K562 (cell line): ENCODE measurements around the gene PHF20. TPM values are rescaled to one million over a fixed set of nuclear protein-coding genes. Genes with fewer than 3 reads are reported as not detected.

Experiments used
- ATAC-seq: fragments of 200-7000 bp; cut with Tn5 transposase; 3 replicates; pipeline ENCODE4 v1.9.1; 2020; ENCODE audit warnings: moderate library complexity
- BruUV-seq: library from RNA; stranded (reverse); fragments of 400-500 nt; replicated peaks from 2 replicates; lab custom pipeline; 2021; lab: Mats Ljungman, UMichigan
- CTCF ChIA-PET: fragments of 300-600 bp; formaldehyde crosslinking; extraction: SDS; loops from one replicate; lab custom pipeline; 2021; ENCODE audit warnings: low intra/inter-chr PET ratio; lab: Yijun Ruan, JAX
- POLR2A ChIA-PET: fragments of 300-600, 350-650 bp; sonication (Branson Sonifier 250); formaldehyde crosslinking; extraction: SDS; loops from one replicate; lab custom pipeline; 2021; ENCODE audit warnings: antibody characterized with exemption, inconsistent platforms; lab: Yijun Ruan, JAX
- DNase-seq, 4 experiments: peaks; one replicate each; pipeline versions ENCODE4 v3.0.0 to v3.0.0-alpha.2; 2011 to 2018; ENCODE audit warnings: low spot score in 3 of 4, mixed read lengths in 3 of 4; ENCODE audit errors: extremely low read depth in 1 of 4
- FAIRE-seq: peaks from 2 replicates; lab custom pipeline; 2011; peaks lifted over from hg19 to GRCh38; lab: Jason Lieb, UNC
- H2AFZ ChIP-seq: 2 replicates; pipeline ENCODE4 v1.6.0; 2011; ENCODE audit warnings: low read depth, low read length, control low read depth, inconsistent platforms
- H3K27ac ChIP-seq: fragments of 200-600 bp; 3 replicates; pipeline ENCODE4 v1.8.0; 2011; ENCODE audit warnings: low read depth, mild to moderate bottlenecking, control low read depth, inconsistent platforms, low read length, moderate library complexity, mixed read lengths; ENCODE audit errors: extremely low read depth
- H3K27me3 ChIP-seq, 2 experiments: fragments of 300-600 bp in 1 of 2; 2 replicates in 1 of 2; 3 replicates in 1 of 2; pipeline versions ENCODE4 v1.6.0 to v1.8.0; 2011; ENCODE audit warnings: inconsistent platforms in 2 of 2, low read length in 2 of 2, mild to moderate bottlenecking in 1 of 2, mixed read lengths in 1 of 2, moderate library complexity in 1 of 2; ENCODE audit not compliant: control insufficient read depth in 2 of 2, insufficient read depth in 2 of 2
- H3K36me3 ChIP-seq: fragments of 300-600 bp; 3 replicates; pipeline ENCODE4 v1.8.0; 2011; ENCODE audit warnings: mild to moderate bottlenecking, low read length, inconsistent platforms; ENCODE audit not compliant: control insufficient read depth, insufficient read depth
- H3K4me1 ChIP-seq, 2 experiments: fragments of 200-600 bp in 1 of 2; replicated peaks in 1 of 2; 2 replicates in 1 of 2; 3 replicates in 1 of 2; pipeline versions ENCODE4 v1.5.1 to v1.8.0; 2011; ENCODE audit warnings: inconsistent platforms in 2 of 2, low read length in 2 of 2, mild to moderate bottlenecking in 1 of 2, mixed read lengths in 1 of 2, moderate library complexity in 1 of 2; ENCODE audit not compliant: control insufficient read depth in 2 of 2, insufficient read depth in 2 of 2
- H3K4me2 ChIP-seq: 2 replicates; pipeline ENCODE4 v1.6.1; 2011; ENCODE audit warnings: low read length, control low read depth, inconsistent platforms, mixed read lengths; ENCODE audit not compliant: insufficient read depth
- H3K4me3 ChIP-seq: fragments of 200-600 bp; sonication (generic), shearing (Covaris generic); 2 replicates; pipeline ENCODE4 v1.5.1; 2016; ENCODE audit warnings: control low read depth, inconsistent platforms
- H3K79me2 ChIP-seq: fragments of 200-600 bp; 3 replicates; pipeline ENCODE4 v1.8.0; 2011; ENCODE audit warnings: low read length, inconsistent platforms; ENCODE audit not compliant: control insufficient read depth, insufficient read depth
- H3K9ac ChIP-seq, 2 experiments: 2 replicates each; pipeline versions ENCODE4 v1.6.0 to v1.6.1; 2011; ENCODE audit warnings: low read depth in 2 of 2, low read length in 2 of 2, control low read depth in 1 of 2, inconsistent platforms in 1 of 2, mild to moderate bottlenecking in 1 of 2, mixed read lengths in 1 of 2; ENCODE audit not compliant: insufficient read depth in 1 of 2
- H3K9me1 ChIP-seq: one replicate; pipeline ENCODE4 v1.6.0; 2011; ENCODE audit warnings: inconsistent platforms, mild to moderate bottlenecking, low read length, moderate library complexity; ENCODE audit not compliant: control insufficient read depth, insufficient read depth
- H3K9me3 ChIP-seq: replicated peaks from 2 replicates; pipeline ENCODE4 v1.5.1; 2011; ENCODE audit warnings: low read depth, low read length, inconsistent platforms; ENCODE audit not compliant: control insufficient read depth, insufficient read depth
- H4K20me1 ChIP-seq: replicated peaks from 2 replicates; pipeline ENCODE4 v1.6.1; 2011; ENCODE audit warnings: low read length, inconsistent platforms, mixed read lengths; ENCODE audit not compliant: control insufficient read depth, insufficient read depth
- BMI1 ChIP-seq: fragments of 150-350 bp; IDR thresholded peaks from 2 replicates; pipeline ENCODE4 v1.6.1; 2014; ENCODE audit warnings: low read length
- CBX1 ChIP-seq: sonication (generic); IDR thresholded peaks from 2 replicates; pipeline ENCODE4 v1.6.1; 2016; ENCODE audit warnings: antibody characterized with exemption, low read depth, mild to moderate bottlenecking
- CGGBP1 ChIP-seq: fragments of 250-450 bp; sonication (Bioruptor Pico); IDR thresholded peaks from 2 replicates; pipeline ENCODE4 v1.9.0; 2021; ENCODE audit warnings: mild to moderate bottlenecking
- CUX1 ChIP-seq: fragments of 200-800 bp; sonication (Bioruptor generic); IDR thresholded peaks from 2 replicates; pipeline ENCODE4 v1.6.1; 2016; ENCODE audit warnings: missing genetic modification characterization, missing compliant biosample characterization
- FIP1L1 ChIP-seq: fragments of 200-400 bp; formaldehyde crosslinking; IDR thresholded peaks from 2 replicates; pipeline ENCODE4 v1.6.1; 2018; ENCODE audit warnings: mild to moderate bottlenecking, low read depth, low read length; ENCODE audit not compliant: poor library complexity, severe bottlenecking
- GATAD2B ChIP-seq: fragments of 450-650 bp; IDR thresholded peaks from 2 replicates; pipeline ENCODE4 v1.6.1; 2017; ENCODE audit warnings: mild to moderate bottlenecking, borderline replicate concordance
- HOXB6 ChIP-seq: fragments of 250-450 bp; sonication (Bioruptor Pico); IDR thresholded peaks from 2 replicates; pipeline ENCODE4 v1.5.1; 2022; ENCODE audit warnings: mild to moderate bottlenecking, borderline replicate concordance
- KAT8 ChIP-seq: fragments of 450-650 bp; IDR thresholded peaks from 2 replicates; pipeline ENCODE4 v1.6.1; 2016; ENCODE audit warnings: low read depth, mild to moderate bottlenecking
- MCM2 ChIP-seq: fragments of 450-650 bp; IDR thresholded peaks from 2 replicates; pipeline ENCODE4 v1.6.1; 2017; ENCODE audit warnings: low read depth, mild to moderate bottlenecking
- MLLT1 ChIP-seq, 2 experiments: fragments of 450-650 bp; IDR thresholded peaks; 2 replicates each; pipeline ENCODE4 v1.6.1; 2016
- TEAD2 ChIP-seq: fragments of 450-650 bp; IDR thresholded peaks from 2 replicates; pipeline ENCODE4 v1.6.1; 2016; ENCODE audit warnings: missing genetic modification characterization, control low read depth, missing compliant biosample characterization
- USF1 ChIP-seq: sonication (generic); formaldehyde crosslinking; IDR thresholded peaks from 2 replicates; pipeline ENCODE4 v1.9.0; 2022; ENCODE audit warnings: mild to moderate bottlenecking, missing genetic modification reagents
- ZNF740 ChIP-seq, 3 experiments: fragments of 200-800 bp in 1 of 3; sonication (Bioruptor generic) in 1 of 3; sonication (generic) in 1 of 3; formaldehyde crosslinking in 1 of 3; IDR thresholded peaks; 2 replicates each; pipeline versions ENCODE4 v1.6.1 to v1.8.0; 2016 to 2022; ENCODE audit warnings: mild to moderate bottlenecking in 2 of 3, missing compliant biosample characterization in 2 of 3, missing genetic modification characterization in 2 of 3, missing genetic modification reagents in 1 of 3
- ZSCAN29 ChIP-seq: fragments of 450-650 bp; IDR thresholded peaks from 2 replicates; pipeline ENCODE4 v1.6.1; 2017
- WGBS: fragments of 100-300 bp; shearing (Covaris generic); methylation state at CpG from one replicate; pipeline ENCODE4 v1.1.6; 2016; ENCODE audit warnings: low coverage, mixed read lengths; ENCODE audit not compliant: insufficient coverage; ENCODE audit errors: missing lambda C conversion rate; 5-methylcytosine and 5-hydroxymethylcytosine counted together
- in situ Hi-C: fragments of 300-500 bp; cut with MboI; formaldehyde crosslinking; loops from 4 replicates; pipeline ENCODE4 v1.15.0; 2018; ENCODE audit warnings: inconsistent platforms, mixed read lengths
- intact Hi-C: fragments of 100-400 bp; cut with micrococcal nuclease; formaldehyde crosslinking; loops from 2 replicates; pipeline ENCODE4 v1.14.2; 2022
- polyA plus RNA-seq, 8 experiments: library from polyadenylated mRNA; depleted of rRNA in 4 of 8; stranded (reverse) in 5 of 8; unstranded in 3 of 8; fragments of >200 nt; fragmentation: Nextera tagmentation in 2 of 8; fragmentation: Illumina TruSeq in 1 of 8; extraction: Ambion mirVana in 2 of 8; extraction: Trizol in 1 of 8; gene quantifications; 2 replicates each; pipeline versions ENCODE4 v1.2.1 to v1.2.3, GENCODE V29; 2011 to 2014; ENCODE audit warnings: inconsistent platforms in 1 of 8, missing spikeins in 1 of 8
- total RNA-seq, 7 experiments: library from RNA; depleted of rRNA in 6 of 7; stranded (reverse); fragments of >200 nt in 6 of 7; fragmentation: Illumina TruSeq in 2 of 7; extraction: Trizol in 2 of 7; gene quantifications; 2 replicates each; pipeline versions ENCODE4 v1.2.1 to v1.2.3, GENCODE V29; 2011 to 2021; ENCODE audit warnings: low replicate concordance in 1 of 7

Gene PHF20
- total and polyA plus RNA-seq, 9 of the 15 experiments (the other 6 are each of a cell fraction or from before 2014, with no cell fraction given) = 49.9 to 196 (median 70.7) TPM

GRCh38 chr20:35823937-35824336 lies 52.1 kb downstream of the PHF20 start:
- H4K20me1 ChIP-seq = no peaks in the 10 kb centered on the region; the same call in 1 of the 2 replicates
- H3K9me3 ChIP-seq = no peaks in the 10 kb centered on the region
- H3K4me2 ChIP-seq = no peak overlapping the region
- BruUV-seq = no TSS peak
- no peak overlapping the region for H3K27ac ChIP-seq
- no peak overlapping the region for H2AFZ ChIP-seq
- FAIRE-seq (no peak), ATAC-seq (no peak), DNase-seq (no peak)
- H3K36me3 ChIP-seq = peaks cover 8% of the 10 kb centered on the region; the same call in 2 of the 3 replicates
- no peak overlapping the region for H3K4me3 ChIP-seq
- H3K4me1 ChIP-seq = peaks cover 28 to 34% of the 10 kb centered on the region in 2 experiments
- H3K27me3 ChIP-seq = no peaks in the 10 kb centered on the region
- ChIA-PET POLR2A (interaction anchor here (0.7 kb wide), 2 partner anchors 78 to 88 kb away, joined by 3 read pairs; no protein-coding TSS in a partner anchor), CTCF (no interaction called here)
- 93% methylated on average over 2 of the region's 2 CpGs for WGBS
- no peaks in the 10 kb centered on the region for H3K9me1 ChIP-seq
- intact Hi-C loops = no loop called here
- no peak overlapping the region for H3K9ac ChIP-seq
- peaks cover 17% of the 10 kb centered on the region; the same call in 2 of the 3 replicates for H3K79me2 ChIP-seq
- in situ Hi-C loops = no loop called here
- TF ChIP-seq CUX1 (CRISPR knock-in tag) = no peak
- TF ChIP-seq TEAD2 (tag) = no peak
- no peak for TF ChIP-seq CBX1
- TF ChIP-seq BMI1 = no peak
- TF ChIP-seq MLLT1 (IDR thresholded peaks at IDR 0.05) = no peak
- TF ChIP-seq MCM2 = no peak
- TF ChIP-seq KAT8 = no peak
- no peak for TF ChIP-seq HOXB6
- TF ChIP-seq CGGBP1 (CRISPR knock-in tag) = no peak
- TF ChIP-seq USF1 = no peak
- no peak for TF ChIP-seq ZSCAN29
- no peak for TF ChIP-seq FIP1L1
- TF ChIP-seq GATAD2B = no peak
- no peak for TF ChIP-seq ZNF740 (CRISPR knock-in tag; IDR thresholded peaks at IDR 0.05)
- no peak for TF ChIP-seq ZNF740 (tag; IDR thresholded peaks at IDR 0.05)
